C1 segment of cervical spinal cord (tissue), 14 donors: ENCODE data around the gene LCT.
"Not testable (repeated sequence)": the region's sequence is repeated elsewhere in the genome, so short reads cannot be mapped to it uniquely, and the experiment has no call there.

ENCODE experiments used
- DNase-seq, 14 donors: peaks; one replicate each; lab custom pipeline; 2025; lab: John Stamatoyannopoulos, UW

The LCT gene

GRCh38 chr2:135836596-135837270 is at the start of gene LCT:
Gene LCT (minus strand): TSS chr2:135837184. CDS start chr2:135837169, 15 bp downstream.
- no peak for DNase-seq

- DNase-seq: no peak
Measured at GRCh38 chr2:135885709-135886108, 48.7 kb upstream of the LCT start.

- no peak for DNase-seq
Measured at GRCh38 chr2:135882415-135882814, 45.4 kb upstream of the LCT start.

GRCh38 chr2:135876770-135877169 is 39.8 kb upstream of the LCT start:
- not testable (repeated sequence) for DNase-seq

- DNase-seq: peak; percentile 50 to 96 (median 88)
Measured at GRCh38 chr2:135876066-135876711, 39.2 kb upstream of the LCT start, which contains the start of gene MCM6. Gene MCM6 (minus strand): TSS chr2:135876443. CDS start chr2:135876365, 78 bp downstream.

- DNase-seq: peak in 11 of 14 donors; percentile 5 to 65 (median 42)
Measured at GRCh38 chr2:135875491-135876065, 38.6 kb upstream of the LCT start.

- DNase-seq: no peak
Measured at GRCh38 chr2:135874777-135875365, 37.9 kb upstream of the LCT start.

GRCh38 chr2:135870571-135870970 is 33.6 kb upstream of the LCT start:
- no peak for DNase-seq

GRCh38 chr2:135863233-135863632 is 26.2 kb upstream of the LCT start:
- DNase-seq: no peak

GRCh38 chr2:135862718-135863117 is 25.7 kb upstream of the LCT start:
- no peak for DNase-seq

GRCh38 chr2:135853401-135853800 is 16.4 kb upstream of the LCT start:
- DNase-seq: no peak

GRCh38 chr2:135851858-135852257 is 14.9 kb upstream of the LCT start:
- DNase-seq: no peak

GRCh38 chr2:135850892-135851668 is 14.1 kb upstream of the LCT start:
- no peak for DNase-seq

GRCh38 chr2:135849087-135849486 is 12.1 kb upstream of the LCT start:
- no peak for DNase-seq

- DNase-seq: no peak
Measured at GRCh38 chr2:135845997-135846396, 9.0 kb upstream of the LCT start.

GRCh38 chr2:135845257-135845656 is 8.3 kb upstream of the LCT start:
- DNase-seq: no peak

- no peak for DNase-seq
Measured at GRCh38 chr2:135844301-135844895, 7.4 kb upstream of the LCT start.

- DNase-seq: no peak
Measured at GRCh38 chr2:135843671-135844070, 6.7 kb upstream of the LCT start.

GRCh38 chr2:135840601-135841000 is 3.6 kb upstream of the LCT start:
- no peak for DNase-seq

GRCh38 chr2:135839713-135840112 is 2.7 kb upstream of the LCT start:
- DNase-seq: no peak

- no peak for DNase-seq
Measured at GRCh38 chr2:135838502-135838901, 1.5 kb upstream of the LCT start.
